Type B pancreatic cell (in vitro differentiated cells): Measurements from ENCODE around the gene TTR. TPM values are rescaled to one million over a fixed set of nuclear protein-coding genes. Genes with fewer than 3 reads are reported as not detected.
A peak's percentile ranks its signal among the peaks of the same experiment; 100 is the strongest.

Experiments used
- DNase-seq: peaks from one replicate; pipeline ENCODE4 v3.0.0; 2021; ENCODE audit warnings: mixed read lengths; ENCODE audit not compliant: unreplicated experiment; ENCODE audit errors: extremely low spot score
- H3K27ac Mint-ChIP-seq: 2 replicates; pipeline ENCODE4 v1.8.0; 2021; ENCODE audit warnings: mild to moderate bottlenecking, mixed read lengths
- H3K27me3 Mint-ChIP-seq: 2 replicates; pipeline ENCODE4 v1.8.0; 2021; ENCODE audit warnings: mixed read lengths
- H3K36me3 Mint-ChIP-seq: 2 replicates; pipeline ENCODE4 v1.8.0; 2021; ENCODE audit warnings: mixed read lengths
- H3K4me1 Mint-ChIP-seq: one replicate; pipeline ENCODE4 v1.8.0; 2021; ENCODE audit warnings: mixed read lengths; ENCODE audit not compliant: unreplicated experiment
- H3K4me3 Mint-ChIP-seq: 2 replicates; pipeline ENCODE4 v1.8.0; 2021; ENCODE audit warnings: mild to moderate bottlenecking, mixed read lengths
- H3K9me3 Mint-ChIP-seq: 2 replicates; pipeline ENCODE4 v1.8.0; 2021; ENCODE audit warnings: mixed read lengths
- CTCF ChIP-seq: fragments of 200-600 bp; sonication (generic); conservative IDR thresholded peaks from 2 replicates; pipeline ENCODE4 v1.5.0; 2021; ENCODE audit warnings: antibody characterized with exemption, mild to moderate bottlenecking
- total RNA-seq: library from RNA; stranded (reverse); gene quantifications from 2 replicates; pipeline ENCODE4 v1.2.1, GENCODE V29; 2021; ENCODE audit warnings: low replicate concordance

The TTR gene
- total RNA-seq, 1 donor from 2014 or later: 2,711 TPM

- H3K36me3 Mint-ChIP-seq: no peaks in the 10 kb centered on the region
These were observed 14.6 kb downstream of the TTR start for GRCh38 chr18:31606265-31606664.

GRCh38 chr18:31607384-31607783 lies 15.7 kb downstream of the TTR start:
- no peak for TF ChIP-seq CTCF
- Mint-ChIP-seq H3K27ac (no peak overlapping the region), H3K9me3 (no peaks in the 10 kb centered on the region), H3K4me3 (no peak overlapping the region), H3K27me3 (no peaks in the 10 kb centered on the region), H3K36me3 (no peaks in the 10 kb centered on the region), H3K4me1 (peaks cover 20% of the 10 kb centered on the region)
- DNase-seq: no peak

More at GRCh38 chr18:31606265-31606664, 14.6 kb downstream of the TTR start:
- Mint-ChIP-seq H3K9me3 (no peaks in the 10 kb centered on the region), H3K4me1 (peaks cover 20% of the 10 kb centered on the region), H3K27ac (no peak overlapping the region), H3K27me3 (no peaks in the 10 kb centered on the region), H3K4me3 (no peak overlapping the region)
- no peak for DNase-seq
- no peak for TF ChIP-seq CTCF

- peaks cover 23% of the 10 kb centered on the region for H3K4me1 Mint-ChIP-seq
- H3K4me3 Mint-ChIP-seq: peak overlapping the region; percentile 20
- no peak for DNase-seq
- H3K27me3 Mint-ChIP-seq: no peaks in the 10 kb centered on the region
- no peaks in the 10 kb centered on the region for H3K36me3 Mint-ChIP-seq
- H3K9me3 Mint-ChIP-seq: no peaks in the 10 kb centered on the region
- H3K27ac Mint-ChIP-seq: no peak overlapping the region
- no peak for TF ChIP-seq CTCF
These were observed 18.2 kb downstream of the TTR start for GRCh38 chr18:31609886-31610285.

GRCh38 chr18:31610286-31611205 lies 18.9 kb downstream of the TTR start:
- no peaks in the 10 kb centered on the region for H3K27me3 Mint-ChIP-seq
- DNase-seq: no peak
- H3K4me3 Mint-ChIP-seq: peak overlapping the region; percentile 20
- H3K36me3 Mint-ChIP-seq: no peaks in the 10 kb centered on the region
- H3K9me3 Mint-ChIP-seq: no peaks in the 10 kb centered on the region
- H3K27ac Mint-ChIP-seq: peak overlapping the region; percentile 37
- TF ChIP-seq CTCF: peak; percentile 60
- peaks cover 23% of the 10 kb centered on the region for H3K4me1 Mint-ChIP-seq

- H3K9me3 Mint-ChIP-seq: no peaks in the 10 kb centered on the region
- no peak overlapping the region for H3K4me3 Mint-ChIP-seq
- H3K4me1 Mint-ChIP-seq: peaks cover 19% of the 10 kb centered on the region
- no peak overlapping the region for H3K27ac Mint-ChIP-seq
- H3K27me3 Mint-ChIP-seq: no peaks in the 10 kb centered on the region
- DNase-seq: no peak
- H3K36me3 Mint-ChIP-seq: no peaks in the 10 kb centered on the region
- TF ChIP-seq CTCF: no peak
These were observed 19.8 kb downstream of the TTR start for GRCh38 chr18:31611511-31611910.
